ENCODE results near the gene PAX4.

DNA sequence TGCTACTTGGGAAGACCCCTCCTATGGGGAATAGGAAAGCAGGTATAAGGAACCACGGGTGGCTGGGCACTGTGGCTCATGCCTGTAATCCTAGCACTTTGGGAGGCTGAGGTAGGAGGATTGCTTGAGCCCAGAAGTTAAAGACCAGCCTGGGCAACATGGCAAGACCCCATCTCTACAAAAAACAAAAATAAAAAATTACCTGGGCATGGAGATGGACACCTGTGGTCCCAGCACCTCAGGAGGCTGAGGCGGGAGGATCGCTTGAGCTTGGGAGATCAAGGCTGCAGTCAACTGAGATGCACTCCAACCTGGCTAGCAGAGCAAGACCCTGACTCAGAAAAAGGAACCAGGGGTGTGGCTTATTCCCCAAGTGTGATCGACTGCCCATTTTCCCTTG lies 25.4 kb downstream of the PAX4 start:
- TF ChIP-seq EP300 (IDR thresholded peaks at IDR 0.05; ENCODE audit: low read depth) (no peak), POLR2A (IDR thresholded peaks at IDR 0.05) (no peak)
